MCF 10A (cell line): Measurements from ENCODE around the gene SHKBP1. TPM values are rescaled to one million over a fixed set of nuclear protein-coding genes. Genes with fewer than 3 reads are reported as not detected.
A peak's percentile ranks its signal among the peaks of the same experiment; 100 is the strongest.

Experiments
- BruUV-seq: library from RNA; stranded (reverse); fragments of 400-500 nt; replicated peaks from 2 replicates; lab custom pipeline; 2021; lab: Mats Ljungman, UMichigan
- CTCF ChIA-PET: fragments of 300-600 bp; sonication (Branson Sonifier 250); formaldehyde crosslinking; extraction: SDS; loops from one replicate; lab custom pipeline; 2021; ENCODE audit warnings: antibody characterized with exemption, inconsistent platforms; lab: Yijun Ruan, JAX
- POLR2A ChIA-PET: fragments of 300-600, 350-650 bp; sonication (Branson Sonifier 250); formaldehyde crosslinking; extraction: SDS; loops from one replicate; lab custom pipeline; 2020; ENCODE audit warnings: antibody characterized with exemption, inconsistent platforms; lab: Yijun Ruan, JAX
- DNase-seq: peaks from one replicate; pipeline ENCODE4 v3.0.0-alpha.2; 2018; ENCODE audit not compliant: unreplicated experiment
- H3K27ac Mint-ChIP-seq: one replicate; pipeline ENCODE4 v1.8.0; 2022; ENCODE audit warnings: mild to moderate bottlenecking, low read depth, mixed read lengths; ENCODE audit not compliant: unreplicated experiment
- H3K27me3 Mint-ChIP-seq: one replicate; pipeline ENCODE4 v1.8.0; 2022; ENCODE audit warnings: mixed read lengths; ENCODE audit not compliant: insufficient read depth, unreplicated experiment
- H3K36me3 Mint-ChIP-seq: one replicate; pipeline ENCODE4 v1.8.0; 2022; ENCODE audit warnings: mild to moderate bottlenecking, moderate library complexity, mixed read lengths; ENCODE audit not compliant: insufficient read depth, unreplicated experiment
- H3K4me1 Mint-ChIP-seq: one replicate; pipeline ENCODE4 v1.8.0; 2022; ENCODE audit warnings: mixed read lengths; ENCODE audit not compliant: insufficient read depth, unreplicated experiment
- H3K4me3 Mint-ChIP-seq: one replicate; pipeline ENCODE4 v1.8.0; 2022; ENCODE audit warnings: mild to moderate bottlenecking, moderate library complexity, mixed read lengths; ENCODE audit not compliant: unreplicated experiment
- H3K9me3 Mint-ChIP-seq: one replicate; pipeline ENCODE4 v1.8.0; 2022; ENCODE audit warnings: mixed read lengths; ENCODE audit not compliant: unreplicated experiment
- CTCF ChIP-seq: fragments of 200-600 bp; IDR thresholded peaks from one replicate; pipeline ENCODE4 v1.8.0; 2022; ENCODE audit warnings: antibody characterized with exemption, mild to moderate bottlenecking; ENCODE audit not compliant: unreplicated experiment
- intact Hi-C: fragments of 100-400 bp; cut with micrococcal nuclease; formaldehyde crosslinking; loops from 2 replicates; pipeline ENCODE4 v1.14.1; 2022
- total RNA-seq: library from RNA; stranded (reverse); gene quantifications from 2 replicates; pipeline ENCODE4 v1.2.3, GENCODE V29; 2022

The SHKBP1 gene
- total RNA-seq, 1 experiment from 2014 or later: 41.5 TPM

DNA sequence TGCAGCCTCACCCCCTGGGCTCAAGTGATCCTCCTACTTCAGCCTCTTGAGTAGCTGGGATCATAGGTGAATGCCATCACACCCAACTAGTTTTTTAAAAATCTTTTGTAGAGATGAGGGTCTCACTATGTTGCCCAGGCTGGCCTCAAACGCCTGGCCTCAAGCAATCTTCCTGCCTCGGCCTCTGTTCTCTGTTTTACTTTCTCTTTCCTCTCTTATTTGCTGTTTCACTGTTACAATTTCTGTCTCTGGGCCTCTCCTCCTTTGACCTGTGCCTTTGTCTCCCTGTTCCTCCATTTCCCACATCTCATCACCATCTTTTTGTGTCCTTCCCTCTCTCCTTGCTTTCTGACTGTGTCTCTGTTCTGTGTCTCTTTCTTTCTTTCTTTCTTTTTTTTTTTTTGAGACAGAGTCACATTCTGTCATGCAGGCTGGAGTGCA is 9.3 kb downstream of the SHKBP1 start:
- CTCF ChIA-PET: interaction anchor here (0.5 to 1.3 kb wide), 5 partner anchors 11 to 281 kb away, joined by 3 to 6 read pairs (median 3); no protein-coding TSS in a partner anchor
- no peak for DNase-seq
- Mint-ChIP-seq H3K27ac (peak overlapping the region; percentile 6), H3K27me3 (no peaks in the 10 kb centered on the region), H3K36me3 (peaks cover 14% of the 10 kb centered on the region), H3K9me3 (no peaks in the 10 kb centered on the region), H3K4me3 (peak overlapping the region; percentile 6), H3K4me1 (peaks cover 24% of the 10 kb centered on the region)
- no TSS peak for BruUV-seq
- intact Hi-C loops: no loop called here
- POLR2A ChIA-PET: interaction anchor here (0.9 to 1.5 kb wide), 6 partner anchors 9 to 167 kb away, joined by 3 to 4 read pairs (median 3); partner anchors contain the start of gene BLVRB
- no peak for TF ChIP-seq CTCF

DNA sequence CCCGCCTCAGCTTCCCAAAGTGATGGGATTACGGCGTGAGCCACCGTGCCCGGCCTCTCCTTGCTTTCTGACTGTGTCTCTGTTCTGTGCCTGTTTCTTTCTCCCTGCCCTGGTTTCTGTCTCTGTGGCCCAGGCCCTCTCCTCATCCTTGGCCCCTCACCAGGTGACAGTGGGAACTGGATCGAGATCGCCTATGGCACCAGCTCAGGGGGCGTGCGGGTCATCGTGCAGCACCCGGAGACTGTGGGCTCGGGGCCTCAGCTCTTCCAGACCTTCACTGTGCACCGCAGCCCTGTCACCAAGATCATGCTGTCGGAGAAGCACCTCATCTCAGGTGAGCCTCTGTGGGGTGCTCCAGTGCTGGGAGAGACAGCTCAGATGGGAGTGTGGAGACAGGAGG is 9.9 kb downstream of the SHKBP1 start:
- CTCF ChIA-PET: interaction anchor here (0.6 to 1.1 kb wide), 5 partner anchors 12 to 281 kb away, joined by 3 to 6 read pairs (median 3); no protein-coding TSS in a partner anchor
- Mint-ChIP-seq H3K27ac (peak overlapping the region; percentile 6), H3K36me3 (peaks cover 8% of the 10 kb centered on the region), H3K4me1 (peaks cover 24% of the 10 kb centered on the region), H3K27me3 (no peaks in the 10 kb centered on the region), H3K4me3 (no peak overlapping the region), H3K9me3 (no peaks in the 10 kb centered on the region)
- DNase-seq: no peak
- no TSS peak for BruUV-seq
- no peak for TF ChIP-seq CTCF
- POLR2A ChIA-PET: interaction anchor here (0.9 to 1.5 kb wide), 3 partner anchors 9 to 23 kb away, joined by 3 read pairs; no protein-coding TSS in a partner anchor
- intact Hi-C loops: no loop called here

DNA sequence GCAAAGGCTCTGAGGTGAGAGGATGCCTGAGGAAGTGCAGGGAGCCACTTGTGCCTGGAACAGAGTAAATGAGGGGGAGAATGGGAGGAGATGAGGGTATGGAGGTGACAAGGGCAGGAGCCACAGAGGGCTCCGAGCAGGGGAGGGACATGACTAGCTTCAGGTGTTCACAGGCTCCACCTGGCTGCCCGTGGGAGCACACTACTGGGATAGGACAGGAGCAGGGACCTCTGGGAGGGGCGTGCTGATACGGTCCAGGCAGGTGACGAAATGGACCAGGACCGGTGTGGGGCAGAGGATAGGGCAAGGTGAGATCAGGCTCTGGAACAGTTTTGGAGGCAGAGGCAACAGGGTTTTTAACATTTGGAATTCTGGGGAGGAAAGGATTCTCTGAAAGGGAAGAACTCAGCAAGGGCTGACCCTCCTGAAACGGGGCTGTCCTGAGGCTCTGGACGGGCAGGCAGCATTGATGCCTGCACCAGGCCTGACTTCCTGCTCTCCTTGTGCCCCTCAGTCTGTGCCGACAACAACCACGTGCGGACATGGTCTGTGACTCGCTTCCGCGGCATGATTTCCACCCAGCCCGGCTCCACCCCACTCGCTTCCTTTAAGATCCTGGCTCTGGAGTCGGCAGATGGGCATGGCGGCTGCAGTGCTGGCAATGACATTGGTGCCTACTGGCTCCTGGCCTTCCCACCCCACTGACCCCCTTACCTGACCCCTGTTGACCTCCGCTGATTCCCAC is 11.6 kb downstream of the SHKBP1 start:
- Mint-ChIP-seq H3K4me3 (no peak overlapping the region), H3K4me1 (peaks cover 24% of the 10 kb centered on the region), H3K27me3 (no peaks in the 10 kb centered on the region), H3K9me3 (no peaks in the 10 kb centered on the region), H3K27ac (peak overlapping the region; percentile 46), H3K36me3 (no peaks in the 10 kb centered on the region)
- CTCF ChIA-PET: interaction anchor here (0.7 to 1.1 kb wide), 3 partner anchors 18 to 47 kb away, joined by 3 to 4 read pairs (median 3); no protein-coding TSS in a partner anchor
- intact Hi-C loops: no loop called here
- no peak for TF ChIP-seq CTCF
- BruUV-seq: no TSS peak
- POLR2A ChIA-PET: interaction anchor here (1.4 kb wide), 1 partner anchor 12 kb away, joined by 3 read pairs; no protein-coding TSS in a partner anchor
- peak; percentile 34 for DNase-seq

DNA sequence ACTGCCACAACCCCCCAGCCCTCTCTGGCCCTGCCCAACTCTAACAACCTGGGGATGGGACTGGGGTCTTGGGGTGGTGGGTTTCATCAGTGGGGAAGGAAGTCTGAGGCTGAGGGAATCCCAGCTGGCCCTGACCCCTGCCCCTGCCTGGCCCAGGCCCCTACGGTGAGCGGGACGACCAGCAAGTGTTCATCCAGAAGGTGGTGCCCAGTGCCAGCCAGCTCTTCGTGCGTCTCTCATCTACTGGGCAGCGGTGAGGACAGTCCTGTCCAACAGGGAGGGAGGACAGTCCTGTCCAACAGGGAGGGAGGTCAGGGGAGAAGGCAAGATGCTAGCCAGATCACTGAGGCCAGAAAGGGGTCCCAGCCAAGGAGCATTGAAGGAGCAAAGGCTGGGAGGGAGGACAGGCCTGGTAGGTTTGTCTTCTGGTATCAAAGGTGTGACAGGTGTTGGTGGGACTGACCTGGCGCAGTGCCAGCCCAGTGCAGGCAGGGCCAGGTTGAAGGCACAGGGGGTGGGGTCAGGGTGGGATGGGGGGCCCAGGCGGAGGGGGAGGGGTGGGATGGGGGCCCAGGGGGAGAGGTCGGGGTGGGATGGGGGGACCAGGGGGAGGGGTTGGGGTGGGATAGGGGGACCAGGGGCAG is 12.4 kb downstream of the SHKBP1 start:
- Mint-ChIP-seq H3K36me3 (no peaks in the 10 kb centered on the region), H3K4me1 (peaks cover 24% of the 10 kb centered on the region), H3K27ac (no peak overlapping the region), H3K4me3 (no peak overlapping the region), H3K9me3 (no peaks in the 10 kb centered on the region), H3K27me3 (no peaks in the 10 kb centered on the region)
- TF ChIP-seq CTCF: no peak
- ChIA-PET POLR2A (no interaction called here), CTCF (interaction anchor here (0.9 to 1.3 kb wide), 2 partner anchors 46 kb away, joined by 3 to 4 read pairs; no protein-coding TSS in a partner anchor)
- BruUV-seq: no TSS peak
- intact Hi-C loops: no loop called here
- DNase-seq: no peak
